Stimulated activated CD8-positive, alpha-beta memory T cell treated with anti-CD3 and anti-CD28 coated beads, Interleukin-2, amount 100 ng/mL, for 48 hours (primary cell): ENCODE measurements around the gene RFLNA.
"Not testable (repeated sequence)": the region's sequence is repeated elsewhere in the genome, so short reads cannot be mapped to it uniquely, and the experiment has no call there.

Experiments
- DNase-seq, 2 donors: peaks; one replicate each; pipeline ENCODE4 v3.0.0-alpha.2; 2020; ENCODE audit warnings: low read depth in 2 of 2

The RFLNA gene

GRCh38 chr12:124283326-124283725 lies 11.6 kb upstream of the RFLNA start:
- no peak for DNase-seq

GRCh38 chr12:124284368-124284767 lies 10.5 kb upstream of the RFLNA start:
- DNase-seq: no peak

GRCh38 chr12:124286414-124286813 lies 8.5 kb upstream of the RFLNA start:
- DNase-seq: no peak

GRCh38 chr12:124286971-124287370 lies 7.9 kb upstream of the RFLNA start:
- no peak for DNase-seq

- DNase-seq: no peak
Measured at GRCh38 chr12:124289634-124290600, 5.0 kb upstream of the RFLNA start.

- DNase-seq: no peak
Measured at GRCh38 chr12:124292385-124292784, 2.5 kb upstream of the RFLNA start.

GRCh38 chr12:124293286-124294003 lies 1.4 kb upstream of the RFLNA start:
- DNase-seq: no peak

- no peak for DNase-seq
Measured at GRCh38 chr12:124295431-124296058, 652 bp downstream of the RFLNA start.

- DNase-seq: no peak
Measured at GRCh38 chr12:124296295-124296915, 1.5 kb downstream of the RFLNA start.

- DNase-seq: no peak
Measured at GRCh38 chr12:124296916-124297351, 2.0 kb downstream of the RFLNA start.

GRCh38 chr12:124297389-124297788 lies 2.5 kb downstream of the RFLNA start:
- no peak for DNase-seq

GRCh38 chr12:124297856-124298255 lies 3.0 kb downstream of the RFLNA start:
- no peak for DNase-seq

GRCh38 chr12:124298685-124299410 lies 4.0 kb downstream of the RFLNA start:
- DNase-seq: no peak

GRCh38 chr12:124299628-124300388 lies 4.9 kb downstream of the RFLNA start:
- DNase-seq: no peak

- DNase-seq: not testable (repeated sequence)
Measured at GRCh38 chr12:124300657-124301056, 5.8 kb downstream of the RFLNA start.

- no peak for DNase-seq
Measured at GRCh38 chr12:124301084-124301654, 6.3 kb downstream of the RFLNA start.

GRCh38 chr12:124302241-124302806 lies 7.4 kb downstream of the RFLNA start:
- DNase-seq: no peak

- DNase-seq: no peak
Measured at GRCh38 chr12:124302807-124303578, 8.1 kb downstream of the RFLNA start.
